Ishikawa (cell line): ENCODE measurements around the gene EXD2.
A peak's percentile ranks its signal among the peaks of the same experiment; 100 is the strongest.

Experiments used
- EP300 ChIP-seq: IDR thresholded peaks from 2 replicates; pipeline ENCODE4 v1.6.1; 2012; ENCODE audit warnings: borderline replicate concordance
- YY1 ChIP-seq: IDR thresholded peaks from 2 replicates; pipeline ENCODE4 v1.6.1; 2012; ENCODE audit warnings: low read depth

DNA sequence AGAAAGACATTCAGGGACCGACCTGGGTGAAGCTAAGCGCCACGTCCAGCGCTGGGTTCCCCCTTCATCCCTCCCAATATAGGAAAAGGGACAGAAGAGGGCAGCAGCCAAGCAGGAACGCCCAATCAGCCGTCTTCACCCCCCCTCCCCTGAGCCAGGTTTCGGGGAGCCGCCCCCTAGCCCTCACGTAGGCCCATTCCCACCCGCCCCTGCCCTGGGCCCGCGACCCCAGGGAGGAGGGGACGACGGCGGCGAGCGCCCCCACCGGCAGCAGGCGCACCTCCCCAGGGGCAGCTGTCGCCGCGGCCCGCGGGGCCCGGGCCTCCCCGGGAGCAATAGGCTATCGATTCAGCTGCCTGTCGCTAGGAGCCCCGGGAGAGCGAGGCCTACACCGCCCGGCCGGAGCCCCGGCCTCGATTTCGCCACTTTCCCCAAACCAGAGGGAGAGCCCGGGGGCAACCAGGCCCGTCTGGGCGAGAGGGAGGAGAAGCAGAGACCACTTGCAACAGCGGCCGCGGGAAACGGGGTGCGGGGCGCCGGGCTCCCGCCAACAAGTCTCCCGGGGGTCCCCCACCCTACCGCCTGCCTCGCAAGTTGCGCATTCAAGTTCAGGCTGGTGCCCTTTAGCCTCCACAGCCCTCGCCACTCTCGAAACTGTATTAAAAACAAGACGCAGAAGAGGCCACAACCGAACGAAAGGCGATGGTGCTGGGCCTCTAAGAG, 39.7 kb upstream of the EXD2 start:
- TF ChIP-seq YY1 (peak; percentile 56), EP300 (no peak)
